Natural killer cell (primary cell): ENCODE results near the gene NRROS. TPM values are rescaled to one million over a fixed set of nuclear protein-coding genes. Genes with fewer than 3 reads are reported as not detected.

Experiments used
- ATAC-seq, 3 donors: fragments of 150-1000 bp in 2 of 3; fragments of 200-7000 bp in 1 of 3; cut with Tn5 transposase; 1 replicate in 1 of 3; 2 replicates in 2 of 3; pipeline ENCODE4 v1.10.0; 2021; ENCODE audit warnings: mild to moderate bottlenecking in 2 of 3, moderate library complexity in 2 of 3
- DNase-seq, 2 donors: peaks; one replicate each; pipeline versions ENCODE4 v3.0.0 to v3.0.0-alpha.2; 2013 to 2021; ENCODE audit warnings: mixed read lengths in 1 of 2
- H3K27ac ChIP-seq: one replicate; pipeline ENCODE4 v1.5.1; 2013; ENCODE audit warnings: mild to moderate bottlenecking, low read length
- H3K27me3 ChIP-seq: one replicate; pipeline ENCODE4 v1.6.1; 2013; ENCODE audit warnings: low read length; ENCODE audit not compliant: control insufficient read depth, insufficient read depth
- H3K36me3 ChIP-seq: one replicate; pipeline ENCODE4 v1.6.1; 2013; ENCODE audit warnings: low read length; ENCODE audit not compliant: control insufficient read depth, insufficient read depth
- H3K4me1 ChIP-seq: one replicate; pipeline ENCODE4 v1.6.1; 2013; ENCODE audit warnings: low read length; ENCODE audit not compliant: control insufficient read depth, insufficient read depth
- H3K4me3 ChIP-seq: one replicate; pipeline ENCODE4 v1.5.1; 2013; ENCODE audit warnings: low read length
- H3K9me3 ChIP-seq: one replicate; pipeline ENCODE4 v1.6.1; 2013; ENCODE audit warnings: low read length; ENCODE audit not compliant: control insufficient read depth, insufficient read depth
- H3K27ac Mint-ChIP-seq, 2 donors: one replicate each; pipeline ENCODE4 v1.8.0; 2022; ENCODE audit warnings: mild to moderate bottlenecking in 2 of 2, mixed read lengths in 2 of 2, moderate library complexity in 1 of 2
- H3K27me3 Mint-ChIP-seq, 2 donors: one replicate each; pipeline ENCODE4 v1.8.0; 2022; ENCODE audit warnings: low read depth in 2 of 2, mixed read lengths in 2 of 2
- H3K36me3 Mint-ChIP-seq: one replicate; pipeline ENCODE4 v1.8.0; 2022; ENCODE audit warnings: mixed read lengths
- H3K4me1 Mint-ChIP-seq, 2 donors: one replicate each; pipeline ENCODE4 v1.8.0; 2022; ENCODE audit warnings: mixed read lengths in 2 of 2
- H3K4me3 Mint-ChIP-seq: one replicate; pipeline ENCODE4 v1.8.0; 2022; ENCODE audit warnings: mild to moderate bottlenecking, moderate library complexity, mixed read lengths
- H3K9me3 Mint-ChIP-seq, 2 donors: one replicate each; pipeline ENCODE4 v1.8.0; 2022; ENCODE audit warnings: mixed read lengths in 2 of 2
- WGBS: methylation state at CpG from one replicate; pipeline ENCODE4 v1.1.7; 2013; ENCODE audit warnings: missing lambda C conversion rate; ENCODE audit not compliant: insufficient coverage; 5-methylcytosine and 5-hydroxymethylcytosine counted together
- intact Hi-C: fragments of 100-400 bp; cut with micrococcal nuclease; formaldehyde crosslinking; loops from one replicate; pipeline ENCODE4 v1.14.2; 2022
- total RNA-seq, 4 donors: library from RNA; stranded (reverse); fragments of 120-200 nt in 1 of 4; gene quantifications; one replicate each; pipeline versions ENCODE4 v1.2.3 to v1.2.4, GENCODE V29; 2013 to 2022
- TF ChIP-seq, protein P1 (sequence below): fragments of 200-600 bp; IDR thresholded peaks from one replicate; pipeline ENCODE4 v1.8.0; 2022; ENCODE audit warnings: antibody characterized with exemption

Gene NRROS
- total RNA-seq, 3 donors from 2014 or later (not counting 1 experiment from before 2014, with no cell fraction given), result 32.5 to 56.3 (median 56.2) TPM

DNA sequence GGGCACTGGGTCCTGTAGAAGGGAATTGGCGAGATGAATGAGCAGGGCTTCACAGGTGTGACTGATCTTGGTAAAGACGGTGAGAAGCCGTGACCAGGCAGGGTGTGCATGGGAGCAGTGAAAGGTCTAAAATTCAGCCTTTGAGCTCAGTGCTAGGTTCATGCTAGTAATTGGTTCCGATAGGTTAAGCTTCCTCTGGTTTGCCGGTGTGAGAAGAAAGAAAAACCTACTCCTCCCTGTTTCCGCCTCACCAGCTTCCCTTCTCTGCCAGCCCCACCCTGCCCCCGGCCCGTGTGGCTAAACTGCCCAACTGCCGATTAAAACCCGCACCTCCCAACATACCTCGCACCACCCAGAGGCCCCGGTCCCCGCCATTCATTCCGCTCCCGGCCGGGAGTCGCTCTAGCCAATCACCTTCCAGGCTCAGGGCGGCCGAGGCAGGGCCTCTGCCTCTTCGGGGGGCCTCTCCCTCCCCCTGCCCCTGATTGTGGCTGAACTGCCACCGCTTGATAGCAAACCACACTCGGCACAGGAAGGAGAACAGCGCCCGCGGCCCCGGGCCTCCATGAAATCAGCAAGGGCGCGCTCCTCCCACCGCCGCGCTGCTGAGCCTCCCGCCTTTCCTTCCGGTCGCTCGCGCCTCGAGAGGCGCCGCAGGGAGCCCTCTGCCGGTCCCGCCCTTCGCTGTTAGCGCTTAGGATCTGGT is 7.3 kb upstream of the NRROS start:
- peaks cover 81% of the 10 kb centered on the region for H3K4me1 ChIP-seq
- Mint-ChIP-seq H3K4me3 (peak overlapping the region; percentile 86), H3K27me3 (no peaks in the 10 kb centered on the region), H3K4me1 (peaks cover 75 to 76% of the 10 kb centered on the region in 2 donors), H3K9me3 (no peaks in the 10 kb centered on the region), H3K27ac (peak overlapping the region; percentile 93 to 95), H3K36me3 (no peaks in the 10 kb centered on the region)
- peak overlapping the region; percentile 92 for H3K27ac ChIP-seq
- H3K36me3 ChIP-seq, result no peaks in the 10 kb centered on the region
- no peaks in the 10 kb centered on the region for H3K9me3 ChIP-seq
- DNase-seq, result peak; percentile 82 to 94
- intact Hi-C loops, result loop anchor here (1.0 to 5.0 kb wide), 4 partner anchors 11 to 80 kb away; partner anchors contain the start of genes CEP19, FBXO45, PIGX and WDR53
- H3K27me3 ChIP-seq, result no peaks in the 10 kb centered on the region
- peak overlapping the region; percentile 51 for H3K4me3 ChIP-seq
- under 1% methylated on average over 43 of the region's 43 CpGs for WGBS
- peak; percentile 69 to 89 (median 85) for ATAC-seq
- TF ChIP-seq, protein P1, sequence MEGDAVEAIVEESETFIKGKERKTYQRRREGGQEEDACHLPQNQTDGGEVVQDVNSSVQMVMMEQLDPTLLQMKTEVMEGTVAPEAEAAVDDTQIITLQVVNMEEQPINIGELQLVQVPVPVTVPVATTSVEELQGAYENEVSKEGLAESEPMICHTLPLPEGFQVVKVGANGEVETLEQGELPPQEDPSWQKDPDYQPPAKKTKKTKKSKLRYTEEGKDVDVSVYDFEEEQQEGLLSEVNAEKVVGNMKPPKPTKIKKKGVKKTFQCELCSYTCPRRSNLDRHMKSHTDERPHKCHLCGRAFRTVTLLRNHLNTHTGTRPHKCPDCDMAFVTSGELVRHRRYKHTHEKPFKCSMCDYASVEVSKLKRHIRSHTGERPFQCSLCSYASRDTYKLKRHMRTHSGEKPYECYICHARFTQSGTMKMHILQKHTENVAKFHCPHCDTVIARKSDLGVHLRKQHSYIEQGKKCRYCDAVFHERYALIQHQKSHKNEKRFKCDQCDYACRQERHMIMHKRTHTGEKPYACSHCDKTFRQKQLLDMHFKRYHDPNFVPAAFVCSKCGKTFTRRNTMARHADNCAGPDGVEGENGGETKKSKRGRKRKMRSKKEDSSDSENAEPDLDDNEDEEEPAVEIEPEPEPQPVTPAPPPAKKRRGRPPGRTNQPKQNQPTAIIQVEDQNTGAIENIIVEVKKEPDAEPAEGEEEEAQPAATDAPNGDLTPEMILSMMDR, result no peak

DNA sequence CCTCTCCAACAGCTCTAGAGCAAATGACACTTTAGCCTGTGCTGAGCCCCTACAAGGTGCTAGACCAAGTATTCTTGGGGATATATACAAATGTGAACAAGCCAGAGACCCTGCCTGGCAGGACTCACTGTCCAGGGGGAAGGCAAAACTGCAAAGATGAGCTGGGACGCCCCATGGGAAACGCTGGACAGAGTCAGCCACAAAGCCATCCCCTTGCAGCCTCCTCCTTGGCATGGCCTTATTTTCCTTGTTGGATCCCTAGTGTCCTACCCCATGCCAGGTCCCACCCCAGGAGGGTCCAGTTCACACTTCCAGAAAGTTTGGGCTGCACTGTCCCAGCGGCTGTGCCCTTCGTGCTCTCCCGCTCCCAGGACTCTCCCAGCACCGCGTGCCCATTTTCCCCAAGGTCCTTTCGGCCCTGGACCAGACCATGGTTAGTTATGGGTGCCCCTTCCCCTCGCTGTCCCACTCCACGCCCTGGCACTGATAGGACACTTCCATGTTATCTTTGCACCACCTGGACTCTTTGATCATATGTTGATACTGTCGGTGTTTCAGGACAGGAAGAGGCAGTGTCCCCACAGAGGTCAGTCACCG is 5.8 kb upstream of the NRROS start:
- peaks cover 90% of the 10 kb centered on the region for H3K4me1 ChIP-seq
- H3K27me3 Mint-ChIP-seq, result no peaks in the 10 kb centered on the region
- H3K36me3 ChIP-seq, result no peaks in the 10 kb centered on the region
- TF ChIP-seq, protein P1, result no peak
- peak overlapping the region; percentile 93 to 95 for H3K27ac Mint-ChIP-seq
- ATAC-seq (no peak), DNase-seq (no peak)
- H3K36me3 Mint-ChIP-seq, result no peaks in the 10 kb centered on the region
- peak overlapping the region; percentile 49 for H3K27ac ChIP-seq
- peak overlapping the region; percentile 86 for H3K4me3 Mint-ChIP-seq
- H3K4me3 ChIP-seq, result peak overlapping the region; percentile 51
- no peaks in the 10 kb centered on the region for H3K27me3 ChIP-seq
- peaks cover 89 to 90% of the 10 kb centered on the region in 2 donors for H3K4me1 Mint-ChIP-seq
- no peaks in the 10 kb centered on the region for H3K9me3 ChIP-seq
- intact Hi-C loops, result loop anchor here (2.0 to 5.0 kb wide), 2 partner anchors 65 to 79 kb away; partner anchors contain the start of genes CEP19, FBXO45, PIGX and WDR53
- H3K9me3 Mint-ChIP-seq, result no peaks in the 10 kb centered on the region
- 54% methylated on average over 12 of the region's 12 CpGs for WGBS

DNA sequence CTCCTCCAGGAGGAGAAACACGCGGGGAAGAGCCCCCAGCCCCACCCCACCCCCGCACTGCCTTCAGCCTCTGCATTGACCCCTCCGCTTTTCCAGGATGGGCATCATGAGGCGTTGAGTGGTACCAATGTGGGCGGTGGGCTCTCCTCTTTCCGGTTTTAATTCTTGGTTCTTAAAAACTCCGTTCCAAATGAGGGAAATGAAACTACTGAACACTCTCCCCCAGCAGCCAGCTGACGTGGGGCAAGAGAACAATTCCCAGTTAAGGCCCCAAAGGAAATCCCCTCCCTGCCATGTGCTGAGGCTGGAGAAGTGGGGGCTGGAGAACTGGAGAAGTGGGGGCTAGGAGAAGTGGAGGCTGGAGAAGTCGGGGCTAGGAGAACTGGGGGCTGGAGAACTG is 5.3 kb upstream of the NRROS start:
- no peak for ATAC-seq
- Histone ChIP-seq H3K9me3 (no peaks in the 10 kb centered on the region), H3K27ac (peak overlapping the region; percentile 49), H3K4me3 (no peak overlapping the region), H3K27me3 (no peaks in the 10 kb centered on the region), H3K36me3 (no peaks in the 10 kb centered on the region), H3K4me1 (peaks cover 90% of the 10 kb centered on the region)
- H3K27ac Mint-ChIP-seq, result peak overlapping the region; percentile 93 to 95
- H3K4me3 Mint-ChIP-seq, result peak overlapping the region; percentile 74
- H3K4me1 Mint-ChIP-seq, result peaks cover 95 to 96% of the 10 kb centered on the region in 2 donors
- TF ChIP-seq, protein P1, result no peak
- no peaks in the 10 kb centered on the region for H3K36me3 Mint-ChIP-seq
- WGBS, result 22% methylated on average over 7 of the region's 10 CpGs
- H3K9me3 Mint-ChIP-seq, result no peaks in the 10 kb centered on the region
- intact Hi-C loops, result loop anchor here (5.0 kb wide), 1 partner anchor 78 kb away; the partner anchor contains the start of genes CEP19 and PIGX
- DNase-seq, result no peak
- H3K27me3 Mint-ChIP-seq, result no peaks in the 10 kb centered on the region
